ENCODE data around the gene STX1A.

The STX1A gene

GRCh38 chr7:73718905-73719805 lies at the start of gene STX1A:
STX1A (minus strand) TSS chr7:73719669; CDS start chr7:73719631, 38 bp downstream.
- peak; percentile 55 for DNase-seq (ENCODE audit: low spot score)

DNA sequence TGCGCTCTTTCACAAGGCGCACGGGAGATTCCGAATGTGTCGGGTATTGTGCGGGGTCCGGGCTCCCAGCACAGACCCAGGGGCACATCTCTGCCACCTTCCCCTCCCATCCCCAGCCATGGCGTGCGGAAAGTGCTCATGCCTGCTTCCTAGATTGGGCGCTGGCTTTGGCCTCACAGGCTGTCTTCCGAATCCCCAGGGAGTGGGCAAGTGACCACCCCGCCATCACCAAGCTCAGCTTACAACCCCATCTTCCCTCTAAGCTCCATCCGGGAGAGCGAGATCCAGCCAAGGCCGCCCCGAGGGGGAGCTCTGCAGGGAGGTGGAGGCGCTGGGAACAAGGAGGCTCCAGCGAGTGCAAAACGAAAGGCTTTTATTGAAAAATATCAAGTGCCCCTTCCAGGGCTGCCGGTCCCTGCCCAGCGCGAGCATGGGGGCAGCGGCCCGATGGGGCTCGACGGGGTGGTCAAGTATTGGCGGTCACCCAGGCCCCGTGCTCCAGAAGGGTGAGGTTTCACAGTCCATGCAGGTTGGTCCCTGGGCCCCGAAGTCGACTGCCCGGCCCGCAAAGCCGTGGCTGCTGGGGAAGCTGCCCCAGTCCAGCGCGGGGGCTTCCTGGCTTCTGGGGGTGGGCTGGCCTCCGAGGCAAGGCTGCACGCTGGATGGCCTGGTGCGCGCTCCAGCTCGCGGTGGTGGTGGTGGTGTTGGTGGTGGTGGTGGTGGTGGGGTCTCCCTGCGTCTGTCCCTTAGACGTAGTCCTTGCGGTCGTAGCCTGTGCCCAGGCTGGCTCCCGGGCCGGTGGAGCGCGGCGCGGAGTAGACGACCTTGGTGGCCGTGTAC lies 49.4 kb upstream of the STX1A start:
- DNase-seq (ENCODE audit: low spot score) = no peak

GRCh38 chr7:73766556-73767229 lies 47.2 kb upstream of the STX1A start:
- no peak for DNase-seq (ENCODE audit: low spot score)

DNA sequence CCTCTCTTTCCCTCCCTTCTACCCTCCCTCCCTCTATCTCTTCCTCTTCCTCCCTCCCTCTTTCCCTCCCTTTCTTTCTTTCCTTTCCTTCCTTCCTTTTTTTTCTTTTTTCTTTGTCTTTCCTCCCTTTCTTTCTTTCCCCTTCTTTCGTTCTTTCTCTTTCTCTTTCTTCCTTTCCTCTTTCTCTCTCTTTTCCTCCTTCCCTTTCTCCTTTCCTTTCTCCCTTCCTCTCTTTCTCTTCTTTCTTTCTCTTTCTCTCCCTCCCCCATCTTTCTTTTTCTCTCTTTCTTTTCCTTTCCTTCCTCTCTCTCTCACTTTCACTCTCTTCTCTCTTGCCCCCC lies 43.2 kb upstream of the STX1A start:
- DNase-seq (ENCODE audit: low spot score) = no peak

DNA sequence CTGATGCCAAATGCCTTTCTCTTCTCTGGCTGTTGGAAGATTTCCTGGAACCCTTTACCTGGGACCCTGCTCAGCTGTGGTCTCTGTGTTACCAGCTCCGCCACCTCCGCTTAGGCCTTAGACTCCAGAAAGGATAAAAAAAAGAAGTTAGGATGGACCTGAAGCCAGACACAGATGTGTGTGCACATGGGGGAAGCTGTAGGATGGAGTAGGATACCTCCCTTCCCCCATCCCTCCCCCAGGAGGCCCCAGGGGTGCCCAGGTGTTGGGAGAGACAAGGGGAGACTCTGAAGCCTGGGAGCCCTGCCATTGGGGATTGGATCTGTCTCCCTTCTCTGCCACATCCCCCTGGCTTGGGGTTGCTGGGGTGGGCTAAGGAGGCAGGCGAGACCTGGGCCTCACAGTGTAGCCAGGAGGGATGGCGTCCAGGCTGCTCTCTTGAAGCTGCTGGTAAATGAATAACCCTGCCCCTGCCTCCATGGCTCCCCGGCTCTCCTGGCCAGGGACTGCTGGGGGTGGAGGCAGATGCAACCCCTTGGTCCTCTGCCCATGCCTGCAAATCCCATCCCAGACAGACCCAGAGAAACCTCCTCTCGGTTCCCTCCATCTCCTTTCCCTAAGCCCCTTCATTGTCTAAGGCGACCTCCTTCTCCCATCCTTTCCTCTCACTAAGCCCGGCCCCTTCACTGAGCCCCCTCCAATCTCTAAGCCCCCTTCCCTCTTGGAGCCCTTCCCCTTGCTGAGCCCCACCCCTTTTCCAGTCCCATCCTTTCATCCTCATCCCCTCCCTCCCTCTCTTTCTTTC lies 42.6 kb upstream of the STX1A start:
- no peak for DNase-seq (ENCODE audit: low spot score)

GRCh38 chr7:73758581-73759138 lies 39.2 kb upstream of the STX1A start:
- no peak for DNase-seq (ENCODE audit: low spot score)

DNA sequence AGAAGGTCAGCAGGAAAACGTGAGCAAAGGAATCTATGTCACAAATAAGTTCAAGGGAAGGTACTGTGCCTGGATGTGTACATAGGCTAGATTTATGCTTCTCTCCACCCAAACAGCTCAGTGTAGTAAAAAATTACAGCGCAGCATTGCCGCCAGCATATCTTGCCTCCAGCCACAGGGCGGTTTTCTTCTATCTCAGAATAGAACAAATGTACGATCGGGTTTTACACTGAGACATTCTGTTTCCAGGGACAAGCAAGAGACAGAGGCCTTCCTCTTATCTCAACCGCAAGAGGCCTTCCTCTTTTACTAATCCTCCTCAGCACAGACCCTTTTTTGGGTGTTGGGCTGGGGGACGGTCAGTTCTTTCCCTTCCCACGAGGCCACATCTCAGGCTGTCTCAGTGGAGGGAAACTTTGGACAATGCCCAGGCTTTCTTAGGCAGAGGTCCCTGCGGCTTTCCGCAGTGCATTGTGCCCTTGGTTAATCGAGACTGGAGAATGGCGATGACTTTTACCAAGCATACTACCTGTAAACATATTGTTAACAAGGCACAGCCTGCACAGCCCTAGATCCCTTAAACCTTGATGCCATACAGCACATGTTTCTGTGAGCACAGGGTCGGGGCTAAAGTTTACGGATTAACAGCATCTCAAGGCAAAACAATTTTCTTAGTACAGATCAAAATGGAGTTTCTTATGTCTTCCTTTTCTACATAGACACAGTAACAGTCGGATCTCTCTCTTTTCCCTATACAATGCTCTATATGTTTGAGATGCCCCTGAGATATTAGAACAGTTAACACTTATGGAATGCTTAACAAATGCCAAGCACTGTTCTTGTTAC lies 30.7 kb upstream of the STX1A start:
- no peak for DNase-seq (ENCODE audit: low spot score)

DNA sequence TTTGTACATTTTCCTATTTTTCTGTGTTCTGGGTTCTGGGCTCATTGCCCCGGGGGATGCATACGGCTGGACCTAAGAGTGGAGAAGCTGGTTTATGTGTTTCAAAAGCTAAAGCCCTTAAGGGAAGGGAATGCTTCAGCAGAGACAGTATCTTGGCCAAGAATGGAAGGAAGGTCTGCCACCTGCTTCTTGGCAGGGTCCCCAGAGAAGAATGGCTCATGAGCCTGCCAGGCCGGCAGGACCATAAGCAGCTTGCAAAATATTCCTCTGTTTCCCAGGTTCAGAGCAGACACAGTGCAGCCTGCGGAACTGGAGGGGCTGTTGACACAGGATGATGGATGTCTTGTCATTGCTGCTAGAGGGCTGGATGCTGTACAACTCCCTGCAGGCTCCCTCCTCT lies 26.9 kb upstream of the STX1A start:
- DNase-seq (ENCODE audit: low spot score) = no peak

- no peak for DNase-seq (ENCODE audit: low spot score)
Observed at GRCh38 chr7:73742753-73743641, 23.5 kb upstream of the STX1A start.

DNA sequence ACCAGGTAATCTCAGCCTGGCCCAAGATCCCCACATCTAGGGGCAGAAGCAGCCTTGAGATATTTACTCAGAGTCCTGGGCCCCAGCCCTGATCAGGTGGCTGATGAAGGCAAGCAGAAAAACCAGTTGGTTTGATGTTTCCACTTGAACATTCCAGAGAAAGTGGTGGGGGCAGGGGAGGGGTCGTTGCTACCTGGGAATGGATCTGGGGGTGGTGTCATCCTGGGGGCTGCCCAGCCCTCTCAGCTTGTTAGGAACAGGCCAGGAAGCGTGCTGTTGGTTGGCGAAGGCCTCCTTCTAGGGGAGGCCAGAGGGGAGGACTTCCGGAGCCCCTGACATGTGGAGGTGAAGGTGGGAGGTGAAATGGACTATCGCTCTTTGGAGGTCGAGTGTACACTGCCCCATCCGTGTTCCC lies 22.9 kb upstream of the STX1A start:
- DNase-seq (ENCODE audit: low spot score) = no peak

GRCh38 chr7:73741600-73741999 lies 22.1 kb upstream of the STX1A start:
- no peak for DNase-seq (ENCODE audit: low spot score)

GRCh38 chr7:73740771-73741170 lies 21.3 kb upstream of the STX1A start:
- no peak for DNase-seq (ENCODE audit: low spot score)

DNA sequence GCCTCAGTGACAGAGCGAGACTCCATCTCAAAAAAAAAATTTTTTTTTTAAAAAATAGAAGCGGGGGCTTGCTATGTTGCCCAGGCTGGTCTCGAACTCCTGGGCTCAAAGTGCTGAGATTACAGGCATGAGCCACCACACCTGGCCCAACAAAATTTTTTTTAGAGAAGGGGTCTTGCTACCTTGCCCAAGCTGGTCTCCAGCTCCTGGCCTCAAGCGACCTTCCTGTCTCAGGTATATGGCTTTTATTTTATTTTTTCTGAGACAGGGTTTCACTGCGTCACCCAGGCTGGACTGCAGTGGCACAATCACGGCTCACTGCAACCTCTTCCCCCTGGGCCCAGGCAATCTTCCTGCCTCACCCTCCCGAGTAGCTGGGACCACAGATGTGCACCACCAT lies 20.7 kb upstream of the STX1A start:
- no peak for DNase-seq (ENCODE audit: low spot score)

DNA sequence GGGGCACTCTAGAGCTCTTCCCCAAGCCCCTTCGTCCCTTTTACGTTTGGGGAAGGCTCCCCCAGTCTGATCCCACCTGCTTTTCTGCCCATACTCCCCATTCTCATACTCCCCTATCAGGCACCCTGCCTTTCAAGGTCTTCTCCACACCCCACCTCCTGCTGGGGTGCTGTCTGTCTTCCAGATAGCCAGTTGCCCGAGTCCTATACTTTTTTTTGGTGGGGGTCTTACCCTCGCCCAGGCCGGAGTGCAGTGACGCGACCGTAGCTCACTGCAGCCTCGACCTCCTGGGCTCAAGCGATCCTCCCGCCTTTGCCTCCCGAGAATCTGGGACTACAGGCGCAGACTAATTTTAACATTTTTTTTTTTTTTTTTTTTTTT lies 19.9 kb upstream of the STX1A start:
- DNase-seq (ENCODE audit: low spot score) = no peak

- peak; percentile 94 for DNase-seq (ENCODE audit: low spot score)
Observed at GRCh38 chr7:73738612-73739386, 19.3 kb upstream of the STX1A start, which contains the start of gene ABHD11. ABHD11 (minus strand) TSS chr7:73738802; CDS start chr7:73738770, 32 bp downstream.

DNA sequence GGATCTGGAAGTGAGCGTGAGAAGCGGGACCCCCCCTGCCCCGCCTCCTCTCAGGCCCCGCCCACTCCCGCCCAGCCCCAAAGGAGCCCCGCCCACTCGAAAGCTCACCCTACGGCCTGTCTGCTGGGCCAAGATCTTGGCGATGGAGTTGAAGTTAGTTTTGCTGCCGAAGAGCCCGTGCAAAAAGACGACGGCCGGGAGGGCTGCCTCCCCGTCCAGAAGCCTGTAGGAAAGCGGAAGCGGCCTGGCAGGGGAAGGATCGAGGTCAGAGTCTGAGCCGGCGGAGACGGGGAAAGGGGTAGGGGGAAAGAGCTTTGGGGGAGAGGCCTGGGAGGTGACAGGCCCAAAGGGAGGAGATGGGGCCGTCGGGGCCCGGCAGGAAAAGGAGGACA lies 18.7 kb upstream of the STX1A start:
- DNase-seq (ENCODE audit: low spot score) = peak; percentile 32

DNA sequence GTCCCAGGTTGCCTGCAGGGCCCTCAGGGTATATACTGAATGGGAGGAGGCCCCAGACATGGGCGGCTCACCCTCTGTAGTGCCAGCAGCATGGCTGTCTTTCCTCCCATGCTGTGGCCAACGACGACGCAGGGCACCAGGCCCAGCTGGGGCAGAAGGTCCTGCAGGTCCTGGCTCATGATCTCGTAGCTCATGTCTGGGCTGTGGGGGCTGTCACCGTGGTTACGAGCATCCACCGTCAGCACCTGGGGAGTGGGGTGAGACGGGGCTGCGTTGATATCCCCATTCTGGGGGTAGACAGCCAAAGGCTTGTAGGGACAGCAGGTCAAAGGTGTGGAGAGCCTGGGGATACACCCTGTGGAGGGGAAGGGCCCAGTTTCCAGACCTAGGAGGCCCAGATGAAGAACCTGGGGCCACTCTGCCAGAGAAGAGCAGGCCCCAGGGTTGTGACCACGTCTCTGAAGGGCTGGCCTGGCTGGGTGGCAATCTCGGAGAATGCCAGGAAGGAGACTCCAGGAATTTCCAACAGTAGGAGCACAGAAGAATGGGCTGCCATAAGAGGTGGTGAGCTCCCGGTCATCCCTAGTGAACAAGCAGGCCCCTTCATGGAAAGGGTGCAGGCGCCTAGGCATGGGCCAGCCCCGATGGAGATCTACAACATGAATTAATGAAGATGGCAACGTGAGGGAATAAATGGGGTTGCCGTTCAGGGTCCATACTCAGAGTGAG lies 18.2 kb upstream of the STX1A start:
- DNase-seq (ENCODE audit: low spot score) = no peak

DNA sequence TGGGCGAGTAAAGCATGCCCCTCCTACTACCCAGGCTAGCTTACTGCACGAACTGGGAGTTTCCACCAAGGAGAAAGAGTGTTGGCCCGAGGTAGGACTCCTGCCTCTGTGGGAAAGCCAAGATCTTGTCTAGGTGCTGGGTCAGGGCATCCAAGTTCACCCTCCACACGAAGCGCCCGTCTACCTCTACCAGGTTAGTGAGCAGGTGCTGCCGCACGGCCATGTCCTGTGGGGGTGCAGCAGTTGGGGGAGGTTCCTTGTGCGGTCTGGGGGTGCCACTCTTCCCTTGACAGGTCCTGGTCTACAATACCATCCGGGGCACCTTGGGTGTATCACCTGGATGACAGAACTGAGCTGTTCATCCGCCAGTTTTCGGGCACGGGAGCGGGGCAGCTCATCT lies 17.4 kb upstream of the STX1A start:
- no peak for DNase-seq (ENCODE audit: low spot score)
